T-helper 2 cell treated with Interferon-gamma antibody and Interleukin-4, amounts not matched to agents 5 μg/mL and 100 μg/mL, for 36 hours (primary cell): ENCODE measurements around the gene BANP.
"Not testable (repeated sequence)": the region's sequence is repeated elsewhere in the genome, so short reads cannot be mapped to it uniquely, and the experiment has no call there.

Source experiments
- DNase-seq: peaks from one replicate; pipeline ENCODE4 v3.0.0; 2021; ENCODE audit warnings: low spot score
- H3K27ac Mint-ChIP-seq: one replicate; pipeline ENCODE4 v1.8.0; 2021; ENCODE audit warnings: mild to moderate bottlenecking, mixed read lengths
- H3K27me3 Mint-ChIP-seq: one replicate; pipeline ENCODE4 v1.8.0; 2021; ENCODE audit warnings: low read depth, mixed read lengths
- H3K36me3 Mint-ChIP-seq: one replicate; pipeline ENCODE4 v1.8.0; 2021; ENCODE audit warnings: low read depth, mixed read lengths
- H3K4me1 Mint-ChIP-seq: one replicate; pipeline ENCODE4 v1.8.0; 2021; ENCODE audit warnings: low read depth, mixed read lengths
- H3K4me3 Mint-ChIP-seq: one replicate; pipeline ENCODE4 v1.8.0; 2022; ENCODE audit warnings: mild to moderate bottlenecking, moderate library complexity, mixed read lengths
- H3K9me3 Mint-ChIP-seq: one replicate; pipeline ENCODE4 v1.8.0; 2021; ENCODE audit warnings: mixed read lengths

Gene BANP

DNA sequence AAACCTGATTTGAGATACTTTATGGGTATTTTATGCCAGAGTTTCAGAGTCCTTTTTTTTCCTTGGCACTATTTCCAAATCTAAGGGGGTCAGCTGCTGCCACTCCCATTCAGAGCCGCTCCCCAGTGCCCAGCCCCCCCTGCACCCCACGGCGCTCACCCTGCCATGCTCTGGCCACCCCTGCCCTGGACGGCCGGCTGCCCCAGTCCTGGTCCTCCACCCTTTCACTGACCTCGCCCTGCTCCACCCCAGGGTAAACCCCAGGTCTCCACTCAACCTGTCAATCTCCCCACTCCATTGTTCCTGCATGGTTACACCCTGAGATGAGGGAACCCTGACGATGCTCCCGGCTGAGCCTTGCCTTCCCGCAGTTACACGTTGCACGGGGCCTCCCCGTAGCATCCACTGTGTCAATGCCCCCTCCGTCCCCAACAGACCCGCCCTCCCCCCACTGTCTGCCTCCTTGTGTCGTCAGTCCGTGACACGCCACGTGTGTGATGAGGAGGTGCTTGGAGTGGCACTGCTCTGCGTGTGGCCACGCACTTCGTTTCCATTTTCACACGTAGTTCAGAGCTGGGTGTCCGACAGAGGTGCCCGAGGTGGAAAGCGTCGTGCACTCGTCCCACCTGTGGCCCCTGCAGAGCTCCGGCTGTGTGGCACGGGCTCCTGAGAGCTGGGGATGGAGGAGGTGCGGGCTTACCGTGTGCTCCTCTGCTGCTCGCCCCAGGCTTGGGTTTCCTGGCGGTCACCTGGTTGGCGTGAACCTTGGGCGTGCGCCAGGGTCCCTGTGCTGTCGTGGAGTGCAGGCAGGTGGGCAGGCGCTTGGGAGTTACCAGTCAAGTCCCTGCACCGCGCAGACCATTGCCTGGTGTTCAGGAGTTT, 116.5 kb downstream of the BANP start:
- no peak overlapping the region for H3K27ac Mint-ChIP-seq
- no peaks in the 10 kb centered on the region for H3K9me3 Mint-ChIP-seq
- H3K4me3 Mint-ChIP-seq: no peak overlapping the region
- H3K36me3 Mint-ChIP-seq: peaks cover 7% of the 10 kb centered on the region
- H3K27me3 Mint-ChIP-seq: no peaks in the 10 kb centered on the region
- H3K4me1 Mint-ChIP-seq: no peaks in the 10 kb centered on the region
- DNase-seq: no peak

DNA sequence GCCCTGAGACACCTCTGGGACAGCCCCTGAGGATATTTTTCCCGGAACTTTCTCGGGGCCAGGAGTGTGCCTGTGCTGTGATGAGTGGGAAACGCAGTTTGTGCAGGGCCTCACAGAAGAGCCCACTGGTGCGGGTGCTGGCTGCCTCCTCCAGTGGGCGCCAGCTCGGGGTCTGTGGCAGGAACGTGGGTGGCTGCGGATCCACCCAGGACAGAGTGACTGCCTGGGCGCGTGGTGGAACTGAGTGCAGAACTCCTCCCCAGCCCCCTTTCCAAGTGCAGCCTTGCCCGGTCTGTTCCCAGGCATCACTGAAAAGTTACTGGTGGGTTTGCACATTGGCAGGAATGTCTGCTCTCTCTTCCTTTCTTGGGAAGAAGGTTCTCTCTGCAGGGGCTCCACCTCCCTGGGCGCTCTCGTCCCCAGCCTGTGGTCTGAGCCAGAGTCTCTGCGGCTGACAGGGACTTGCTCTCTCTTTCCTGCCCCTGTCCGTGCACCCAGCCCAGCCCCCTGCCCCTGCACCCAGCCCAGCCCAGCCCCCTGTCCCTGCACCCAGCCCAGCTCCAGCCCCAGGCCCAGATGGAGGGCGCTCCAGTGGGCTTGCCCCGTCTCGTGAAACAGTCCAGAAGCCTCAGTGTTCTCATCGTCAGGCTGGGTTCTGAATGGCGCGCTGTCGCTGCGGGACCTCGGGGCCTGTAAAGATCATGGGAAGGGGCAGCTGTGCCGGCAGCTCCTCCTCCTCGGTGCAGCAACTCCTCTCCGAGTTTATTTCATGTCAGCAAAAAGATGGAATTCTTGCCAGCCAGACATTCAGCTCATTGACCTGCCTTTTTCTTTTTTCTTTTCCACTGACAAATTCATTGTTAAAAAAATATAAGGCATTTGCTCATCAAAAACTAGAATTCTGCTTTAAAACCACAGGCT, 117.5 kb downstream of the BANP start:
- H3K36me3 Mint-ChIP-seq: peaks cover 7% of the 10 kb centered on the region
- H3K27me3 Mint-ChIP-seq: no peaks in the 10 kb centered on the region
- no peak for DNase-seq
- no peak overlapping the region for H3K27ac Mint-ChIP-seq
- no peak overlapping the region for H3K4me3 Mint-ChIP-seq
- no peaks in the 10 kb centered on the region for H3K4me1 Mint-ChIP-seq
- H3K9me3 Mint-ChIP-seq: no peaks in the 10 kb centered on the region

DNA sequence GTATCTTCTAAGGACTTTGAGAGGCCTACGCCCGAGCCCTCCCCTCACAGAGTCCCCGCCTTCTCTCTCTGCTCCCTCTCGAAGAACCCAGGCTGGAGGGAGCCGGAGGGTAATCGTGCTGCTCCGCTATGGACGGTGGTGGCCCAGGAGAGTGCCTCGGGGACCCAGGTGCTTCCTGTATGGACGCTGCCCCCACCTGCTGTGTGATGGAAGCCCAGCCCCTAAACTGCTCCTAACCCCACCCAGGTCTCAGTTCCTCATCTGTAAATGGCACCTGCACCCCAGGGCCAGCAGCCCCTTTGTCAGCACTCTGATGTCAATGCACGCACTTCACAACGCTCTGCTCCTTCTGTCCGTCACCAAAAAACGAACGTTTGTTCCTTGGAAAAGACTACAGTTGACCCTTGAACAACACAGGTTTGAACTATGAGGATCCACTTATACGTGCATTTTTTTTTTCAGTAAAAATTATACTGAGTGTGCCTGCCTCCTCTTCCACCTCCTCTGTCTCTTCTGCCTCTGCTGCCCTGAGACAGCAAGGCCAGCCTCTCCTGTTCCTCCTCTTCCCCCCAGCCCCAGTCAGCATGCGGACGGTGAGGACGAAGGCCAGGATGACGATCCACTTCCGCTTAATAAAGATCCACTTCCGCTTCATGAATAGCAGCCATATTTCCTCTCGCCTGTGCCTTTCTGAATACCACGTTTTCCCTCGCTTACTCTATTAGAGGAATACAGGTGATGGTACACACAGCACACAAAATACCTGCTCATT, 118.3 kb downstream of the BANP start:
- Mint-ChIP-seq H3K36me3 (peaks cover 7% of the 10 kb centered on the region), H3K27me3 (no peaks in the 10 kb centered on the region), H3K4me3 (no peak overlapping the region), H3K27ac (no peak overlapping the region), H3K4me1 (no peaks in the 10 kb centered on the region), H3K9me3 (no peaks in the 10 kb centered on the region)
- DNase-seq: no peak

DNA sequence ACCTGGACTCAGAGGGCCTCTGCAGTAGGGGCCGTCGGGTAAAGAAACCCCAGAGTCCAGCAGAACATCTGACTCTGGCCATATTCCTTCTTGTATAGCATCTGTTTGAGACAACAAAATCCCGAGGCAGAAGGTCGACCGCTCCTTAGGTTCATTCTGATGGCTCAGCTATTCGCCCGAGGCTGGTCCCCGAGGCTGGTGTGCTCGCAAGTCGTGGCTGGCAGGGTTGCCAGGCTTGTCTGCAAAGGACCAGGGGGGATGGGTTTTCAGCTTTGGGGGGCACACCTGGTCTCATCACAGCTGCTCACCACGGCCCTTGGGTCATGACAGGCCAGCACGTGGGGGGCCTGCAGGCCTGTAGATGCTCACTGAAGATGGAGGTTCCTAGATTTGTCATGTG, 119.1 kb downstream of the BANP start:
- DNase-seq: no peak
- H3K9me3 Mint-ChIP-seq: no peaks in the 10 kb centered on the region
- H3K27ac Mint-ChIP-seq: no peak overlapping the region
- no peaks in the 10 kb centered on the region for H3K4me1 Mint-ChIP-seq
- peaks cover 7% of the 10 kb centered on the region for H3K36me3 Mint-ChIP-seq
- no peak overlapping the region for H3K4me3 Mint-ChIP-seq
- no peaks in the 10 kb centered on the region for H3K27me3 Mint-ChIP-seq

DNA sequence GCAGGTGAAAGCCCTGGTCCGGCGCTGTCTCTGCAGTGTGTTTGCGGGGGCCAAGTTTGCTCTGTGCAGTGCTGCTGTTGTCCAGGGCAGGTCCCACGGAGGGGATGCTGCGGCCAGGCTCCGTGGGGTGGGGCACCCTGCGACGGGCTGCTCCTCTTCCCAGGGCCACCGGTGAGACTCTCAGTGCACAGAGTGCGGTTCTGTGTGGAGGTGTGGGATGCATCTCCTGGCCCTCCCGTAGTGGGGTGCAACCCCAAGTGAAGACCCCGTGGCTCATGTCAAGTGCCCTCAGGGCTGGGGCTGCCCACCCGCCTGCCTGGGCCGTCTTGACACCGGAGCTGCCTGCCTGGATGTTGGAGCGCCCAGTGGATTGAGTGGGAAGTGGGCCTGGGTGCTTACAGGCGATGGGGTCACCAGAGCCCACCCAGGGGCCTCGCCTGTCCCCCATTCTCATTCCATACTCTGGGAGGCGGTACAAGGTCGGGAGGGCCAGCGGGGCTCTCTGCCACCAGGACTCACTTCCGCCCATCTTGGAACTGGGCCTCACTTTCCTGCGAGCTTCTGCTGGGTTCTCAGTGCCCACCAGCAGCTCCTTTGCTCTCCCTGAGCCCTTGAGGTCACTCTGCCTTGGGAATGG, 119.9 kb downstream of the BANP start:
- Mint-ChIP-seq H3K36me3 (peaks cover 7% of the 10 kb centered on the region), H3K27me3 (no peaks in the 10 kb centered on the region), H3K9me3 (no peaks in the 10 kb centered on the region), H3K4me1 (no peaks in the 10 kb centered on the region), H3K4me3 (no peak overlapping the region), H3K27ac (no peak overlapping the region)
- no peak for DNase-seq

DNA sequence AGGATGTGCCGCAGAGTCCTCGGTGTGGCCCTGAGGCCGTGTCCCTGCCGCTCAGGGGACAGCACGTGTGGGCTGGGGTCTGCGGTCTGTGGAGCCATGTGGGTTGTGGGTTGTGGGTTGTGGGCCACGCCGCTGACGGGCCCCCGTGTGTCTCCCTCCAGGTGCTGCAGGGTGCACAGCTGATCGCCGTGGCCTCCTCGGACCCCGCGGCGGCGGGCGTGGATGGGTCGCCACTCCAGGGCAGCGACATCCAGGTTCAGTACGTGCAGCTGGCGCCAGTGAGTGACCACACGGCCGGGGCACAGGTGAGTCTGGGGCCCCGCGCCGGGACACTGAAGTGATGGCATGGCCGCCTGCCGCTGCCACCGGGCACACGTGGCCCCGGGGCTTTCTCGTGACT, 120.7 kb downstream of the BANP start:
- Mint-ChIP-seq H3K27ac (no peak overlapping the region), H3K4me1 (no peaks in the 10 kb centered on the region), H3K27me3 (no peaks in the 10 kb centered on the region), H3K36me3 (peaks cover 7% of the 10 kb centered on the region), H3K9me3 (no peaks in the 10 kb centered on the region), H3K4me3 (no peak overlapping the region)
- no peak for DNase-seq

DNA sequence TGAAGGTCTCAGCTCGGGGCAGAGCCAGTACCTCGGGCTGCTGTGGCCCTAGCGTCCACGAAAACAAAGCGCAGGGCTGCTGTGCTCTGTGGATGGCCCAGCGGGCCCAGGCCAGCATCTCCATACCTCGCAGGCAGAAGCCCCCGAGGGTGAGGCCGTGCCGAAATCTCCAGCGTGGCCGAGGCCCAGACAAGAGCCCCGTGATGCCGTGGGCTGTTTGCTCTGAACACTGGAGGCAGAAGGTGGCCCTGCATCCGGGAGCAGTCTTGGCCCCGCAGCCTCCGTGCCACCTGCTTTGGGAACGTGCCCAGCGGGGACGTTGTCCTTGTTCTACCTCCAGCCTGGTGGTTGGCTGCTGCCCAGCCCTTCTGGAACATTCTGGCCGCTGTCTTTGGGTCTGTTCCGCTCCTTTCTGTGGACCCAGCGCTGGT, 121.4 kb downstream of the BANP start:
- peaks cover 7% of the 10 kb centered on the region for H3K36me3 Mint-ChIP-seq
- no peak overlapping the region for H3K4me3 Mint-ChIP-seq
- no peaks in the 10 kb centered on the region for H3K4me1 Mint-ChIP-seq
- no peak for DNase-seq
- H3K27me3 Mint-ChIP-seq: no peaks in the 10 kb centered on the region
- no peak overlapping the region for H3K27ac Mint-ChIP-seq
- no peaks in the 10 kb centered on the region for H3K9me3 Mint-ChIP-seq

DNA sequence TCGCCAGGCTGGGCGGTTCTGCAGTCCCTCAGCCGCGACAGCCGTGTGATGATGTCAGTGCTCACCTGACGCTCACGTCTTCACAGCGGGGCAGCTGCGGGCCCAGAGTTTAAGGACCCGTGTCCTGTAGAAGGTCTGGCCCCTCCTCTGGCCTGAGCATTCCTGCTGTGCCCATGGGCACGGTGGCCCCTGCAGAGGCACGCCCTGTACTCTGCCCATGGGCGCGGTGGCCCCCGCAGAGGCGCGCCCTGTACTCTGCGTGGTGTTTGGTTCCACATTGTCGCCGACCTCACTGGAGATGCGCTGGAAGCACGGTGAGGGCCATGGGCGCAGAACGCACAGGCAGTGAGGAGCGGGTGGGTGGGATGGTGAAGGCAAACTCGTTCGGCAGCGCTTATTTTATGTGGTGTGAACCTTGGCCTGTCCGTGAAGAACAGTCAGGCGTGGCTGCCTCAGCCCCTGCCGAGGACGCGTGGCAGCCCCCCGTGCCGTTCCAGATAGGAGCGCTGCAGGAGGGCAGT, 122.0 kb downstream of the BANP start:
- no peak overlapping the region for H3K4me3 Mint-ChIP-seq
- H3K27ac Mint-ChIP-seq: no peak overlapping the region
- no peak for DNase-seq
- no peaks in the 10 kb centered on the region for H3K9me3 Mint-ChIP-seq
- H3K27me3 Mint-ChIP-seq: no peaks in the 10 kb centered on the region
- peaks cover 7% of the 10 kb centered on the region for H3K36me3 Mint-ChIP-seq
- H3K4me1 Mint-ChIP-seq: no peaks in the 10 kb centered on the region

DNA sequence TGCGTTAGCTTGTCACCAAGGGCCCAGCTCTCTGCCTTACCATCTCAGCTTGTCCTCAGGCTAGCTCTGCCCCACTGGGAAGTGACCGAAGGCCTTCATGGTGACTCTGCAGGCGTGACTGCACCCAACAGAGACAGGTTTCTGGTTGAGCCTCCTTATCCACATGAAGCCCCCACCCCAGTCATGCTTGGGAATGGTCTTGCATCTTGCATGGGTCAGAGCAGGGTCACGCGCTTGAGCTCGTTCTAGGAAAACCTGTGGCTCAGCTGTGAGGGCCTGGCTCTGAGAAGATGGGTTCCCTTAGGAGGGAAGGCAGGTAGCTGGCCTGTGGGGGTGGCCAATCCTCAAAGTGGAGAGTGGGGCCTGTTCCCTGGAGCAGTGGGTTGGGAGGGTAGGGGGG, 122.8 kb downstream of the BANP start:
- DNase-seq: no peak
- no peaks in the 10 kb centered on the region for H3K9me3 Mint-ChIP-seq
- H3K4me1 Mint-ChIP-seq: no peaks in the 10 kb centered on the region
- no peak overlapping the region for H3K4me3 Mint-ChIP-seq
- no peak overlapping the region for H3K27ac Mint-ChIP-seq
- H3K36me3 Mint-ChIP-seq: peaks cover 11% of the 10 kb centered on the region
- H3K27me3 Mint-ChIP-seq: no peaks in the 10 kb centered on the region

DNA sequence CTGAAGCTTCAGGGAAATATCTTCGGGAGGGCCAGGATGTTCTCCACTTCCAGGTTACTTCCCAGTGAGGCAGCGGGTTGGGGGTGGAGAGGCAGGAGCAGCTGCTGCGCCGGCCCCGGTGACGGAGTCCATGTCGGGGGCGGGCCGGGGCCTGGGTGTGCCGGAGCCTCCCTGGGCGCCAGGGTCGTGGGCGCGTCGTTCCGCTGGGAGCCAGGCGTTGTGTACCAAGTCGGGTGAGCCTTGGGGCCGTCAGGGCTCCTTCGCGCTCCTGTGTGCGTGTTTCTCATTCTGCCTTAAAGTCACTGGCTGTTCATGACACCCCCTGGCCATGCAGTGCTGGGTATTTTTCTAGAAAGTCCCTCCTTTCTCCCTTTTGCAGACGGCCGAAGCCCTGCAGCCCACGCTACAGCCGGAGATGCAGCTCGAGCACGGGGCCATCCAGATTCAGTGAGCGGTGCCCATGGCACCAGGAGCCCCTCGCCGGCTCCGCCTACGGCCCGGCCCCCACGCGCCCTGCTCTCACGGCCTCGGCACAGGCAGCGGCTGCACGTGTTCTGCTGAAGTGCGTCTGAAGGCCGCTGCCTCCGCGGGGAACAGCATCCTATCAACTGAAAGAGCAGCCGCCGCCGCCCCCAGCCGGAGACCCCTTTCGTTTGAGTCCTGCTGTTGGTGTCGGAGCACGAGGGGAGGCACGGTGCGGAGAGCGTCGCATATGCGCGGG, 125.1 kb downstream of the BANP start:
- no peak for DNase-seq
- Mint-ChIP-seq H3K9me3 (no peaks in the 10 kb centered on the region), H3K4me3 (no peak overlapping the region), H3K27ac (no peak overlapping the region), H3K4me1 (no peaks in the 10 kb centered on the region), H3K36me3 (peaks cover 4% of the 10 kb centered on the region), H3K27me3 (no peaks in the 10 kb centered on the region)

DNA sequence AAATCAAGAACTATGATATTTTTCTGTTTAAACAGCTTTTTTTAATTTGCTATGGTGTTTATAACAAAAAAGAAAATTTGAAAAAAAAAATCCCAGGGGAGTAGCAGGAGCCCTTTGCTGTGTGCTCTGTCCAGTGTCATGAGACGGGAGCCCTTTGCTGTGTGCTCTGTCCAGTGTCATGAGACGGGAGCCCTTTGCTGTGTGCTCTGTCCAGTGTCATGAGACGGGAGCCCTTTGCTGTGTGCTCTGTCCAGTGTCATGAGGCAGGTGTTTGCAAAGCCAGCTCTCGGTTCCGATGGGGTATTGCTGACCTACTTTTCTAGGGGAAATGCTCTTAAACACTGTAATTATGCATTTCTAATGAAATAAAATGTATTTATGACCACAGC, 125.7 kb downstream of the BANP start:
- H3K4me1 Mint-ChIP-seq, H3K27ac Mint-ChIP-seq, DNase-seq, H3K4me3 Mint-ChIP-seq, H3K36me3 Mint-ChIP-seq, H3K9me3 Mint-ChIP-seq, H3K27me3 Mint-ChIP-seq: not testable (repeated sequence)

DNA sequence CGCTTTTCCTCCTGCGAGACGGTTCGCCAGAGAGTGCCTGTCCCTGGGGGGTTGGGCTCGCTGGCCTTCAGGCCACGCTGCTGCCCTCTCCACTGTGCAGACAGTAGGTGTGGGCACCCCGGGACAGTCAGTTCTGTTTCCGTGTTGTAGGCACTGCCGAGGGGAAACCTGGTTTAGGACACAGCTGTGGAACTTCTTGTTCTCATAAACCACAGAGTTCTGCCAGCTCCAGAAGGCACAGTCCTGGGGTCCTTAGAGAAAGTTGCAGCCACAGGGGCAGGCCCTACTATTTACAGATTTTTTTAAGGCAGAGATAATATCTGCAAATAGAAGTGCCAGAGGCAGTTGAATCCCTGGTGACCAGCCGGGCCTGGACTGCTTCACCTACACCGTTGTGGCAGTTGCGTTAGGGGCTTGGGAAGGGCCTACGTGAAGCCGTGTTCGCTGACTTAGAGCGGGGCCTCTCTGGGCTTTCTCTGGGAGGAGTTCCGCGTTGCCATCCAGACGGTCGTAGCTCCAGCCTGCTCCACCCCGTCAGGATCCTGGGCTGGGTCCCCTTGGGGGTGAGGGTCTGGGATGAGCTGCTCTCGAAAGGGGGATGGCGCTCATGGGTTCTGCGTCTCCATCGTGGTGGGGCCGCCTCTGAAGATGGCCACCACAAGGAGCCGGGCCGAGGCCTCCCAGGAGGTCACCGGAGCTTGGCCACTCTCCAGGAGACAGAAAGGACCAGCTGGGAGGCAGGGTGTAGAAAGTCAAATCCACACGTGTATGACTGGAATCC, 126.3 kb downstream of the BANP start:
- no peak overlapping the region for H3K27ac Mint-ChIP-seq
- no peaks in the 10 kb centered on the region for H3K27me3 Mint-ChIP-seq
- H3K36me3 Mint-ChIP-seq: peaks cover 4% of the 10 kb centered on the region
- no peak overlapping the region for H3K4me3 Mint-ChIP-seq
- DNase-seq: no peak
- no peaks in the 10 kb centered on the region for H3K4me1 Mint-ChIP-seq
- no peaks in the 10 kb centered on the region for H3K9me3 Mint-ChIP-seq
